K562 (cell line): Measurements from ENCODE around the gene TMIGD1. TPM values are rescaled to one million over a fixed set of nuclear protein-coding genes. Genes with fewer than 3 reads are reported as not detected.
A peak's percentile ranks its signal among the peaks of the same experiment; 100 is the strongest.

Experiments used
- ASH1L ChIP-seq: fragments of 450-650 bp; IDR thresholded peaks from 2 replicates; pipeline ENCODE4 v1.6.1; 2018; ENCODE audit warnings: borderline replicate concordance, mild to moderate bottlenecking, low read depth; ENCODE audit not compliant: partially characterized antibody
- C11orf30 ChIP-seq: fragments of 450-650 bp; IDR thresholded peaks from 2 replicates; pipeline ENCODE4 v1.6.1; 2016; ENCODE audit warnings: low read depth, mild to moderate bottlenecking
- CBX3 ChIP-seq, 2 experiments: IDR thresholded peaks; 1 replicate in 1 of 2; 2 replicates in 1 of 2; pipeline ENCODE4 v1.6.1; 2012; ENCODE audit warnings: inconsistent platforms in 2 of 2, low read length in 2 of 2, borderline replicate concordance in 1 of 2, control low read depth in 1 of 2
- CC2D1A ChIP-seq: fragments of 450-650 bp; IDR thresholded peaks from 2 replicates; pipeline ENCODE4 v1.6.1; 2017; ENCODE audit warnings: mild to moderate bottlenecking
- FOXA3 ChIP-seq, 2 experiments: fragments of 450-650 bp in 1 of 2; sonication (generic) in 1 of 2; formaldehyde crosslinking; IDR thresholded peaks in 1 of 2; conservative IDR thresholded peaks in 1 of 2; 2 replicates each; pipeline versions ENCODE4 v1.4.0 to v1.8.0; 2020 to 2022; ENCODE audit warnings: mild to moderate bottlenecking in 2 of 2, missing genetic modification reagents in 1 of 2
- FOXP1 ChIP-seq: sonication (generic); formaldehyde crosslinking; IDR thresholded peaks from 2 replicates; pipeline ENCODE4 v1.8.0; 2022; ENCODE audit warnings: mild to moderate bottlenecking, missing genetic modification reagents
- HDGF ChIP-seq: fragments of 450-650 bp; IDR thresholded peaks from 2 replicates; pipeline ENCODE4 v1.6.1; 2016
- HEY1 ChIP-seq: fragments of 250-450 bp; sonication (Bioruptor Pico); IDR thresholded peaks from 2 replicates; pipeline ENCODE4 v1.5.0; 2020; ENCODE audit warnings: mild to moderate bottlenecking, moderate library complexity, borderline replicate concordance
- HMG20B ChIP-seq: fragments of 250-450 bp; sonication (Bioruptor Pico); IDR thresholded peaks from 2 replicates; pipeline ENCODE4 v1.5.0; 2021; ENCODE audit warnings: mild to moderate bottlenecking
- MTA1 ChIP-seq: fragments of 450-650 bp; IDR thresholded peaks from 2 replicates; pipeline ENCODE4 v1.6.1; 2017; ENCODE audit warnings: borderline replicate concordance
- SNRNP70 ChIP-seq: fragments of 200-400 bp; formaldehyde crosslinking; optimal IDR thresholded peaks from 2 replicates; pipeline ENCODE3; 2017; ENCODE audit warnings: low read depth, low read length
- TBP ChIP-seq: optimal IDR thresholded peaks from 2 replicates; pipeline ENCODE3; 2011; ENCODE audit warnings: low read depth, low read length, improper control_type of control experiment
- TRIM24 ChIP-seq, 2 experiments: fragments of 450-650 bp; IDR thresholded peaks; 2 replicates each; pipeline ENCODE4 v1.6.1; 2016
- TSC22D4 ChIP-seq: fragments of 450-650 bp; IDR thresholded peaks from 2 replicates; pipeline ENCODE4 v1.6.1; 2016; ENCODE audit warnings: missing genetic modification characterization, missing biosample characterization, control low read depth
- ZBED1 ChIP-seq: IDR thresholded peaks from 2 replicates; pipeline ENCODE4 v1.6.1; 2014
- ZC3H4 ChIP-seq: sonication (generic); formaldehyde crosslinking; IDR thresholded peaks from 2 replicates; pipeline ENCODE4 v1.9.0; 2021; ENCODE audit warnings: missing genetic modification reagents, borderline replicate concordance
- ZNF134 ChIP-seq: fragments of 250-450 bp; sonication (Bioruptor Pico); conservative IDR thresholded peaks from 2 replicates; pipeline ENCODE4 v1.4.0; 2020
- polyA plus RNA-seq, 8 experiments: library from polyadenylated mRNA; depleted of rRNA in 4 of 8; stranded (reverse) in 5 of 8; unstranded in 3 of 8; fragments of >200 nt; fragmentation: Nextera tagmentation in 2 of 8; fragmentation: Illumina TruSeq in 1 of 8; extraction: Ambion mirVana in 2 of 8; extraction: Trizol in 1 of 8; gene quantifications; 2 replicates each; pipeline versions ENCODE4 v1.2.1 to v1.2.3, GENCODE V29; 2011 to 2014; ENCODE audit warnings: inconsistent platforms in 1 of 8, missing spikeins in 1 of 8
- total RNA-seq, 7 experiments: library from RNA; depleted of rRNA in 6 of 7; stranded (reverse); fragments of >200 nt in 6 of 7; fragmentation: Illumina TruSeq in 2 of 7; extraction: Trizol in 2 of 7; gene quantifications; 2 replicates each; pipeline versions ENCODE4 v1.2.1 to v1.2.3, GENCODE V29; 2011 to 2021; ENCODE audit warnings: low replicate concordance in 1 of 7
- TF ChIP-seq, protein P1 (sequence below): sonication (generic); formaldehyde crosslinking; IDR thresholded peaks from 2 replicates; pipeline ENCODE4 v1.8.1; 2022; ENCODE audit warnings: missing genetic modification reagents
- TF ChIP-seq, protein P2 (sequence below): sonication (generic); formaldehyde crosslinking; IDR thresholded peaks from 2 replicates; pipeline ENCODE4 v1.8.0; 2022; ENCODE audit warnings: mild to moderate bottlenecking, missing genetic modification reagents
- TF ChIP-seq, protein P3 (sequence below): sonication (generic); formaldehyde crosslinking; IDR thresholded peaks from 2 replicates; pipeline ENCODE4 v1.9.0; 2022; ENCODE audit warnings: mild to moderate bottlenecking, missing genetic modification reagents
- TF ChIP-seq, protein P4 (sequence below): fragments of 250-450 bp; sonication (Bioruptor Pico); IDR thresholded peaks from 2 replicates; pipeline ENCODE4 v1.6.1; 2021; ENCODE audit warnings: mild to moderate bottlenecking
- TF ChIP-seq, protein P5 (sequence below): fragments of 450-650 bp; IDR thresholded peaks from 2 replicates; pipeline ENCODE4 v1.6.1; 2016; ENCODE audit warnings: low read depth, mild to moderate bottlenecking, moderate library complexity
- TF ChIP-seq, protein P6 (sequence below): fragments of 250-450 bp; sonication (Bioruptor Pico); IDR thresholded peaks from 2 replicates; pipeline ENCODE4 v1.8.0; 2021; ENCODE audit warnings: moderate library complexity, mild to moderate bottlenecking, inconsistent platforms
- TF ChIP-seq, protein P7 (sequence below): sonication (generic); IDR thresholded peaks from 2 replicates; pipeline ENCODE4 v1.6.1; 2016
- TF ChIP-seq, protein P8 (sequence below): fragments of 450-650 bp; IDR thresholded peaks from 2 replicates; pipeline ENCODE4 v1.6.1; 2017; ENCODE audit warnings: mild to moderate bottlenecking, moderate library complexity

Gene TMIGD1
- total and polyA plus RNA-seq, 9 of the 15 experiments (the other 6 are each of a cell fraction or from before 2014, with no cell fraction given) = not detected

DNA sequence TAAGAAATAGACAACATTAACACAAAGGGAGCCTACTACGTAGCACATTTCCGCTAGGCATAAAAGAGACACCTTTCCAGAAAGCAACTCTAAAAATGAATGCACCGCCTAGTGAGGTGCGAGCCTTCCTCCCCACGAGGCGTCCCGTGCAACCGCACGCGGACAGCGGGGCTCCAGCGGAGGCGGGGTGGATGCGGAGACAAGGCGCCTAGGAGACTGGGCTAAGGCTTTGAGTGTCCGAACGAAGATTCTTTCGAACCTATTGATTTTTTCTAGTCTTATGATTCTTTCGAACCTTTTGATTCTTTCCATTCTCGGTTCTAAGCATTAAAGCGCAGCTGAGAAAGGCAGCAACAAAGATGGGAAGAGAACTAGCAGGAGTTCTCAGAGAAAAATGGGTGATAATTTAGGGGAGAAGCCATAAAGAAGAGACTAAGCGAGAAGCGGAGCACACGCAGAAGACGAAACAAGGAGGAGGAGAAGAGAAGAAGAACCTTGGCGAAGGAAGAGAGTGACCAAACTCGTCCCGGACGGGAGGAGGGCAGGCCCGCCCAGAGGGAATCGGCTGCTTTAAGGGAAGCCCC, 44.5 kb upstream of the TMIGD1 start (continued):
- TF ChIP-seq ZC3H4 (CRISPR knock-in tag) (no peak), SNRNP70 (no peak), TSC22D4 (tag) (no peak), CC2D1A (0 out of 2 replicates have a peak, but pooled peaks have one; percentile 29), MTA1 (no peak), ASH1L (no peak), C11orf30 (no peak), TRIM24 (IDR thresholded peaks at IDR 0.05) (no peak), CBX3 (IDR thresholded peaks at IDR 0.05; ENCODE audit: borderline replicate concordance in 1 of 2, low read length in 2 of 2) (no peak; a peak in 1 of 3 replicates), ZBED1 (no peak), FOXA3 (CRISPR knock-in tag; conservative IDR thresholded peaks at IDR 0.05 in 1 of 2, IDR thresholded peaks at IDR 0.05 in 1 of 2) (no peak), HEY1 (CRISPR knock-in tag) (no peak), HMG20B (no peak), HDGF (peak; percentile 74; the same call in 1 of the 2 replicates), TBP (no peak), ZNF134 (CRISPR knock-in tag) (peak; percentile 34; the same call in 1 of the 2 replicates), FOXP1 (CRISPR knock-in tag) (no peak)
- TF ChIP-seq, protein P1, sequence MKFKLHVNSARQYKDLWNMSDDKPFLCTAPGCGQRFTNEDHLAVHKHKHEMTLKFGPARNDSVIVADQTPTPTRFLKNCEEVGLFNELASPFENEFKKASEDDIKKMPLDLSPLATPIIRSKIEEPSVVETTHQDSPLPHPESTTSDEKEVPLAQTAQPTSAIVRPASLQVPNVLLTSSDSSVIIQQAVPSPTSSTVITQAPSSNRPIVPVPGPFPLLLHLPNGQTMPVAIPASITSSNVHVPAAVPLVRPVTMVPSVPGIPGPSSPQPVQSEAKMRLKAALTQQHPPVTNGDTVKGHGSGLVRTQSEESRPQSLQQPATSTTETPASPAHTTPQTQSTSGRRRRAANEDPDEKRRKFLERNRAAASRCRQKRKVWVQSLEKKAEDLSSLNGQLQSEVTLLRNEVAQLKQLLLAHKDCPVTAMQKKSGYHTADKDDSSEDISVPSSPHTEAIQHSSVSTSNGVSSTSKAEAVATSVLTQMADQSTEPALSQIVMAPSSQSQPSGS (CRISPR knock-in tag) = no peak
- TF ChIP-seq, protein P2, sequence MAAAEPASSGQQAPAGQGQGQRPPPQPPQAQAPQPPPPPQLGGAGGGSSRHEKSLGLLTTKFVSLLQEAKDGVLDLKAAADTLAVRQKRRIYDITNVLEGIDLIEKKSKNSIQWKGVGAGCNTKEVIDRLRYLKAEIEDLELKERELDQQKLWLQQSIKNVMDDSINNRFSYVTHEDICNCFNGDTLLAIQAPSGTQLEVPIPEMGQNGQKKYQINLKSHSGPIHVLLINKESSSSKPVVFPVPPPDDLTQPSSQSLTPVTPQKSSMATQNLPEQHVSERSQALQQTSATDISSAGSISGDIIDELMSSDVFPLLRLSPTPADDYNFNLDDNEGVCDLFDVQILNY (CRISPR knock-in tag) = no peak
- TF ChIP-seq, protein P3, sequence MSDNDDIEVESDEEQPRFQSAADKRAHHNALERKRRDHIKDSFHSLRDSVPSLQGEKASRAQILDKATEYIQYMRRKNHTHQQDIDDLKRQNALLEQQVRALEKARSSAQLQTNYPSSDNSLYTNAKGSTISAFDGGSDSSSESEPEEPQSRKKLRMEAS (CRISPR knock-in tag) = no peak
- TF ChIP-seq, protein P4, sequence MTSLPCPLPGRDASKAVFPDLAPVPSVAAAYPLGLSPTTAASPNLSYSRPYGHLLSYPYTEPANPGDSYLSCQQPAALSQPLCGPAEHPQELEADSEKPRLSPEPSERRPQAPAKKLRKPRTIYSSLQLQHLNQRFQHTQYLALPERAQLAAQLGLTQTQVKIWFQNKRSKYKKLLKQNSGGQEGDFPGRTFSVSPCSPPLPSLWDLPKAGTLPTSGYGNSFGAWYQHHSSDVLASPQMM (CRISPR knock-in tag) = no peak
- TF ChIP-seq, protein P5, sequence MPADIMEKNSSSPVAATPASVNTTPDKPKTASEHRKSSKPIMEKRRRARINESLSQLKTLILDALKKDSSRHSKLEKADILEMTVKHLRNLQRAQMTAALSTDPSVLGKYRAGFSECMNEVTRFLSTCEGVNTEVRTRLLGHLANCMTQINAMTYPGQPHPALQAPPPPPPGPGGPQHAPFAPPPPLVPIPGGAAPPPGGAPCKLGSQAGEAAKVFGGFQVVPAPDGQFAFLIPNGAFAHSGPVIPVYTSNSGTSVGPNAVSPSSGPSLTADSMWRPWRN = no peak
- TF ChIP-seq, protein P6, sequence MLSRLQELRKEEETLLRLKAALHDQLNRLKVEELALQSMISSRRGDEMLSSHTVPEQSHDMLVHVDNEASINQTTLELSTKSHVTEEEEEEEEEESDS (CRISPR knock-in tag) = no peak
- TF ChIP-seq, protein P7, sequence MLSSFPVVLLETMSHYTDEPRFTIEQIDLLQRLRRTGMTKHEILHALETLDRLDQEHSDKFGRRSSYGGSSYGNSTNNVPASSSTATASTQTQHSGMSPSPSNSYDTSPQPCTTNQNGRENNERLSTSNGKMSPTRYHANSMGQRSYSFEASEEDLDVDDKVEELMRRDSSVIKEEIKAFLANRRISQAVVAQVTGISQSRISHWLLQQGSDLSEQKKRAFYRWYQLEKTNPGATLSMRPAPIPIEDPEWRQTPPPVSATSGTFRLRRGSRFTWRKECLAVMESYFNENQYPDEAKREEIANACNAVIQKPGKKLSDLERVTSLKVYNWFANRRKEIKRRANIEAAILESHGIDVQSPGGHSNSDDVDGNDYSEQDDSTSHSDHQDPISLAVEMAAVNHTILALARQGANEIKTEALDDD = no peak
- TF ChIP-seq, protein P8, sequence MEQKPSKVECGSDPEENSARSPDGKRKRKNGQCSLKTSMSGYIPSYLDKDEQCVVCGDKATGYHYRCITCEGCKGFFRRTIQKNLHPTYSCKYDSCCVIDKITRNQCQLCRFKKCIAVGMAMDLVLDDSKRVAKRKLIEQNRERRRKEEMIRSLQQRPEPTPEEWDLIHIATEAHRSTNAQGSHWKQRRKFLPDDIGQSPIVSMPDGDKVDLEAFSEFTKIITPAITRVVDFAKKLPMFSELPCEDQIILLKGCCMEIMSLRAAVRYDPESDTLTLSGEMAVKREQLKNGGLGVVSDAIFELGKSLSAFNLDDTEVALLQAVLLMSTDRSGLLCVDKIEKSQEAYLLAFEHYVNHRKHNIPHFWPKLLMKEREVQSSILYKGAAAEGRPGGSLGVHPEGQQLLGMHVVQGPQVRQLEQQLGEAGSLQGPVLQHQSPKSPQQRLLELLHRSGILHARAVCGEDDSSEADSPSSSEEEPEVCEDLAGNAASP = no peak
